Esophagus muscularis mucosa (tissue), 4 donors: ENCODE measurements around the gene ZC3H14.

Source experiments
- EP300 ChIP-seq: sonication (generic); formaldehyde crosslinking; IDR thresholded peaks from one replicate; pipeline ENCODE4 v1.6.1; 2017; ENCODE audit warnings: antibody characterized with exemption
- POLR2A ChIP-seq: fragments of 450-650 bp; IDR thresholded peaks from one replicate; pipeline ENCODE4 v1.6.1; 2017; ENCODE audit warnings: antibody characterized with exemption, moderate library complexity, mild to moderate bottlenecking, low read depth
- POLR2AphosphoS5 ChIP-seq, 2 donors: sonication (generic); formaldehyde crosslinking; IDR thresholded peaks; one replicate each; pipeline ENCODE4 v1.6.1; 2017; ENCODE audit warnings: antibody characterized with exemption in 2 of 2
- TF ChIP-seq, protein P1 (sequence below), 3 experiments: fragments of 200-600 bp in 2 of 3; fragments of 450-650 bp in 1 of 3; sonication (generic) in 2 of 3; IDR thresholded peaks; one replicate each; pipeline ENCODE4 v1.5.1; 2017 to 2019; ENCODE audit warnings: antibody characterized with exemption in 3 of 3, mild to moderate bottlenecking in 2 of 3, moderate library complexity in 1 of 3

- TF ChIP-seq, protein P1, sequence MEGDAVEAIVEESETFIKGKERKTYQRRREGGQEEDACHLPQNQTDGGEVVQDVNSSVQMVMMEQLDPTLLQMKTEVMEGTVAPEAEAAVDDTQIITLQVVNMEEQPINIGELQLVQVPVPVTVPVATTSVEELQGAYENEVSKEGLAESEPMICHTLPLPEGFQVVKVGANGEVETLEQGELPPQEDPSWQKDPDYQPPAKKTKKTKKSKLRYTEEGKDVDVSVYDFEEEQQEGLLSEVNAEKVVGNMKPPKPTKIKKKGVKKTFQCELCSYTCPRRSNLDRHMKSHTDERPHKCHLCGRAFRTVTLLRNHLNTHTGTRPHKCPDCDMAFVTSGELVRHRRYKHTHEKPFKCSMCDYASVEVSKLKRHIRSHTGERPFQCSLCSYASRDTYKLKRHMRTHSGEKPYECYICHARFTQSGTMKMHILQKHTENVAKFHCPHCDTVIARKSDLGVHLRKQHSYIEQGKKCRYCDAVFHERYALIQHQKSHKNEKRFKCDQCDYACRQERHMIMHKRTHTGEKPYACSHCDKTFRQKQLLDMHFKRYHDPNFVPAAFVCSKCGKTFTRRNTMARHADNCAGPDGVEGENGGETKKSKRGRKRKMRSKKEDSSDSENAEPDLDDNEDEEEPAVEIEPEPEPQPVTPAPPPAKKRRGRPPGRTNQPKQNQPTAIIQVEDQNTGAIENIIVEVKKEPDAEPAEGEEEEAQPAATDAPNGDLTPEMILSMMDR (IDR thresholded peaks at IDR 0.05), result no peak
- TF ChIP-seq EP300 (no peak), POLR2A (no peak), POLR2AphosphoS5 (IDR thresholded peaks at IDR 0.05) (no peak)
Measured at GRCh38 chr14:88518592-88519512, 44.0 kb upstream of the ZC3H14 start.
